Upper lobe of left lung (tissue), 6 donors: ENCODE measurements around the gene SRSF1. TPM values are rescaled to one million over a fixed set of nuclear protein-coding genes. Genes with fewer than 3 reads are reported as not detected.

Source experiments
- ATAC-seq, 2 donors: fragments of 200-7000 bp; cut with Tn5 transposase; one replicate each; pipeline ENCODE4 v1.9.1; 2022; ENCODE audit warnings: mild to moderate bottlenecking in 2 of 2, moderate library complexity in 2 of 2; ENCODE audit not compliant: low FRiP score in 2 of 2
- DNase-seq, 2 donors: peaks; one replicate each; pipeline ENCODE4 v3.0.0-alpha.2; 2019 to 2020
- H3K27ac ChIP-seq, 4 donors: fragments of 200-600 bp; sonication (generic); one replicate each; pipeline ENCODE4 v1.5.1; 2016 to 2019
- H3K27me3 ChIP-seq, 4 donors: fragments of 200-600 bp; sonication (generic); one replicate each; pipeline ENCODE4 v1.5.1; 2017 to 2019
- H3K36me3 ChIP-seq, 4 donors: fragments of 200-600 bp; sonication (generic); one replicate each; pipeline ENCODE4 v1.5.1; 2016 to 2019
- H3K4me1 ChIP-seq, 4 donors: fragments of 200-600 bp; sonication (generic); one replicate each; pipeline ENCODE4 v1.5.1; 2018 to 2019
- H3K4me3 ChIP-seq, 4 donors: fragments of 200-600 bp; sonication (generic); one replicate each; pipeline ENCODE4 v1.5.1; 2017 to 2019; ENCODE audit warnings: mild to moderate bottlenecking in 2 of 4, moderate library complexity in 1 of 4
- H3K9me3 ChIP-seq, 4 donors: fragments of 200-600 bp; sonication (generic); one replicate each; pipeline ENCODE4 v1.5.1; 2018 to 2019
- CTCF ChIP-seq, 6 experiments: fragments of 450-650 bp in 4 of 6; fragments of 200-600 bp in 2 of 6; sonication (generic) in 2 of 6; IDR thresholded peaks; one replicate each; pipeline ENCODE4 v1.5.1; 2016 to 2019; ENCODE audit warnings: antibody characterized with exemption in 6 of 6
- EP300 ChIP-seq, 4 donors: sonication (generic); formaldehyde crosslinking; IDR thresholded peaks; one replicate each; pipeline ENCODE4 v1.5.1; 2017; ENCODE audit warnings: antibody characterized with exemption in 4 of 4, control low read depth in 2 of 4
- POLR2A ChIP-seq, 4 donors: fragments of 450-650 bp; IDR thresholded peaks; one replicate each; pipeline ENCODE4 v1.5.1; 2016 to 2017; ENCODE audit warnings: antibody characterized with exemption in 4 of 4, mild to moderate bottlenecking in 2 of 4
- POLR2AphosphoS5 ChIP-seq, 2 donors: sonication (generic); formaldehyde crosslinking; IDR thresholded peaks; one replicate each; pipeline ENCODE4 v1.5.1; 2017; ENCODE audit warnings: antibody characterized with exemption in 2 of 2
- WGBS, 2 donors: methylation state at CpG; one replicate each; pipeline ENCODE4 v1.1.5; 2017 to 2018; 5-methylcytosine and 5-hydroxymethylcytosine counted together
- total RNA-seq, 6 donors: library from RNA; depleted of rRNA in 4 of 6; stranded (reverse); fragments of >200 nt in 4 of 6; gene quantifications; one replicate each; pipeline versions ENCODE4 v1.1.0 to v1.2.1, GENCODE V29; 2016 to 2021
- donor health status: DM: no; HTN: no; CAD: no; lungs with moderate emphysema.
- donor health status: DM: no; HTN: yes; CAD: no; lungs with severe emphysema.

SRSF1 gene
- total RNA-seq, 6 donors from 2014 or later, result 109 to 393 (median 160) TPM

GRCh38 chr17:58039975-58040374 lies 32.9 kb upstream of the SRSF1 start:
- Histone ChIP-seq H3K36me3 (no peaks in the 10 kb centered on the region), H3K4me1 (no peaks in the 10 kb centered on the region), H3K27me3 (no peaks in the 10 kb centered on the region), H3K27ac (no peak overlapping the region), H3K4me3 (no peak overlapping the region), H3K9me3 (no peaks in the 10 kb centered on the region)
- TF ChIP-seq EP300 (IDR thresholded peaks at IDR 0.05) (no peak), CTCF (IDR thresholded peaks at IDR 0.05) (no peak), POLR2A (IDR thresholded peaks at IDR 0.05) (no peak), POLR2AphosphoS5 (IDR thresholded peaks at IDR 0.05) (no peak)
- no peak for DNase-seq
- whole genome bisulfite sequencing, 2 donors, result 87 to 89% methylated on average over 3 of the region's 3 CpGs
- no peak for ATAC-seq

- H3K27me3 ChIP-seq, result no peaks in the 10 kb centered on the region
- H3K36me3 ChIP-seq, result no peaks in the 10 kb centered on the region
- DNase-seq (no peak), ATAC-seq (no peak)
- H3K4me1 ChIP-seq, result no peaks in the 10 kb centered on the region
- no peak overlapping the region for H3K27ac ChIP-seq
- H3K9me3 ChIP-seq, result no peaks in the 10 kb centered on the region
- WGBS, 2 donors, result 56 to 61% methylated on average over 6 of the region's 6 CpGs
- H3K4me3 ChIP-seq, result no peak overlapping the region
- no peak for TF ChIP-seq EP300 (IDR thresholded peaks at IDR 0.05)
- TF ChIP-seq CTCF (IDR thresholded peaks at IDR 0.05), result no peak
- no peak for TF ChIP-seq POLR2AphosphoS5 (IDR thresholded peaks at IDR 0.05)
- TF ChIP-seq POLR2A (IDR thresholded peaks at IDR 0.05), result no peak
Measured at GRCh38 chr17:58032691-58033415, 25.8 kb upstream of the SRSF1 start.

- ATAC-seq (no peak), DNase-seq (no peak)
- no peaks in the 10 kb centered on the region for H3K36me3 ChIP-seq
- TF ChIP-seq EP300 (IDR thresholded peaks at IDR 0.05) (no peak), CTCF (IDR thresholded peaks at IDR 0.05) (no peak), POLR2A (IDR thresholded peaks at IDR 0.05) (no peak), POLR2AphosphoS5 (IDR thresholded peaks at IDR 0.05) (no peak)
- H3K4me3 ChIP-seq, result no peak overlapping the region
- no peaks in the 10 kb centered on the region for H3K27me3 ChIP-seq
- H3K27ac ChIP-seq, result no peak overlapping the region
- no peaks in the 10 kb centered on the region for H3K9me3 ChIP-seq
- H3K4me1 ChIP-seq, result no peaks in the 10 kb centered on the region
Measured at GRCh38 chr17:58028578-58028977, 21.5 kb upstream of the SRSF1 start.

- no peak for ATAC-seq
- no peak overlapping the region for H3K4me3 ChIP-seq
- 73 to 75% methylated on average over 9 of the region's 9 CpGs for WGBS, 2 donors
- no peak for TF ChIP-seq POLR2A (IDR thresholded peaks at IDR 0.05)
- TF ChIP-seq CTCF (IDR thresholded peaks at IDR 0.05), result no peak
- no peak for TF ChIP-seq EP300 (IDR thresholded peaks at IDR 0.05)
- TF ChIP-seq POLR2AphosphoS5 (IDR thresholded peaks at IDR 0.05), result no peak
- no peaks in the 10 kb centered on the region for H3K9me3 ChIP-seq
- no peak overlapping the region for H3K27ac ChIP-seq
- H3K27me3 ChIP-seq, result no peaks in the 10 kb centered on the region
- no peaks in the 10 kb centered on the region for H3K36me3 ChIP-seq
- no peak for DNase-seq
- peaks cover 0 to 7% (median 1%) of the 10 kb centered on the region in 4 donors for H3K4me1 ChIP-seq
Measured at GRCh38 chr17:58020401-58020800, 13.4 kb upstream of the SRSF1 start.

- H3K27me3 ChIP-seq, result no peaks in the 10 kb centered on the region
- no peak overlapping the region for H3K4me3 ChIP-seq
- no peaks in the 10 kb centered on the region for H3K36me3 ChIP-seq
- no peaks in the 10 kb centered on the region for H3K9me3 ChIP-seq
- H3K4me1 ChIP-seq, result peaks cover 0 to 7% (median 1%) of the 10 kb centered on the region in 4 donors
- DNase-seq (no peak), ATAC-seq (no peak)
- H3K27ac ChIP-seq, result no peak overlapping the region
- TF ChIP-seq POLR2AphosphoS5 (IDR thresholded peaks at IDR 0.05), result no peak
- no peak for TF ChIP-seq EP300 (IDR thresholded peaks at IDR 0.05)
- TF ChIP-seq POLR2A (IDR thresholded peaks at IDR 0.05), result no peak
- TF ChIP-seq CTCF (IDR thresholded peaks at IDR 0.05), result no peak
Measured at GRCh38 chr17:58019521-58019920, 12.5 kb upstream of the SRSF1 start.
